IPS DF 6.9 (cell line): ENCODE measurements around the gene RELL1.

Experiments
- DNase-seq: peaks from one replicate; pipeline ENCODE4 v3.0.0-alpha.2; 2013; ENCODE audit warnings: low read depth, low spot score
- H3K27ac ChIP-seq: one replicate; pipeline ENCODE4 v1.5.1; 2013; ENCODE audit warnings: low read length, control low read depth
- H3K27me3 ChIP-seq: 2 replicates; pipeline ENCODE4 v1.6.1; 2013; ENCODE audit warnings: mild to moderate bottlenecking, low read length; ENCODE audit not compliant: control insufficient read depth, insufficient read depth
- H3K36me3 ChIP-seq: 2 replicates; pipeline ENCODE4 v1.6.1; 2013; ENCODE audit warnings: low read length; ENCODE audit not compliant: control insufficient read depth, insufficient read depth
- H3K4me1 ChIP-seq: 2 replicates; pipeline ENCODE4 v1.6.1; 2013; ENCODE audit warnings: low read length; ENCODE audit not compliant: control insufficient read depth, insufficient read depth
- H3K4me3 ChIP-seq: 2 replicates; pipeline ENCODE4 v1.5.1; 2013; ENCODE audit warnings: mild to moderate bottlenecking, low read length
- H3K9me3 ChIP-seq: 2 replicates; pipeline ENCODE4 v1.6.1; 2013; ENCODE audit warnings: low read length, inconsistent platforms; ENCODE audit not compliant: control insufficient read depth, insufficient read depth
- WGBS: extraction: QIAGEN DNeasy Blood & Tissue Kit; methylation state at CpG from one replicate; pipeline ENCODE4 v1.1.7; 2013; ENCODE audit warnings: mixed read lengths, missing lambda C conversion rate; ENCODE audit not compliant: insufficient read length, insufficient coverage; 5-methylcytosine and 5-hydroxymethylcytosine counted together

RELL1 gene

DNA sequence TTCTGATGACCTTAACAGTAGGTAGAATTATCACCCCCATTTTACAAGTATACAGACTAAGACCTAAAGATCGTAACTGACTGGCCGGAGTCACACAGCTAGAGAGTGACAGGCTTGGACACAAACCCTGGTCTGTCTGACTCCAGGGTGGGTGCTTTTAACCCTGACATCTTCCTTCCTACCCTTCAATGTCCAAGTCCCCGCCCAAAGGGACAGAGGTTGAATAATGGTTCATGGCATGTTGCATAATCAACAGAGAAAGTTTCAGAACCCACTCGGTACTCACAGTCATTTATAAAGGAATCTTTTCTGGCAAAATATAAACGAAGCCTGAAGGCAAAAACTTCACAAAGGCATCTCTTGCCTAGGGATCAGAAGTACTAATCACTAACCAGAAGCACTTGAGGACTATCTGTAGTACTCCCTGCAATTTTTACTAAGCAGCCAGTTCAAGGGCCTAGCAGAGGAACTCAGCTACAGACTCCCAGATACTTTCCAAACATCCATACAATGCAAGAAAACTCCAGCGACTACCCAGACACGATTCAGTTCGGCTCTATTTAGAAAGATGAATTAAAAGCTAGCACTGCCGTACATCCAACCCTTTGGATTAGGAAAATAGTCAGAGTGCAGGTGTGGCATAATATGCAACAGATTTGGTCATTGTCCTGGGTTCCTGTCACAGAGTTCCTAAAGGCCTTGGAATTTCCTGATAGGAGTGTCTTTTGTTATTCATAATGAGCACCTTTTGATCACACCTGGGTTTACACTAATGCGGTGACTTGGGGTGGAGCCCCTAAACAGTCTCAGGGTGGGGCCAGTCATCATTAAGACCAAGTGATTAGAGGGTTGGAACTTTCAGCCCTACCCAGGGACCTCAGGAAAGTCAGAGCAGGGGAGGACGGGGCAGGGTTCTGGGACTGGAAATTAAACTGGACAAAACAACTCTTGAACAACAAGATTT is 44.0 kb downstream of the RELL1 start:
- no peaks in the 10 kb centered on the region for H3K27me3 ChIP-seq
- peaks cover 14% of the 10 kb centered on the region; the same call in 1 of the 2 replicates for H3K4me1 ChIP-seq
- H3K27ac ChIP-seq: no peak overlapping the region
- H3K4me3 ChIP-seq: no peak overlapping the region
- no peaks in the 10 kb centered on the region; the same call in 1 of the 2 replicates for H3K36me3 ChIP-seq
- no CpG with 5 or more reads among the region's 11 CpGs for WGBS
- no peak for DNase-seq
- H3K9me3 ChIP-seq: no peaks in the 10 kb centered on the region

DNA sequence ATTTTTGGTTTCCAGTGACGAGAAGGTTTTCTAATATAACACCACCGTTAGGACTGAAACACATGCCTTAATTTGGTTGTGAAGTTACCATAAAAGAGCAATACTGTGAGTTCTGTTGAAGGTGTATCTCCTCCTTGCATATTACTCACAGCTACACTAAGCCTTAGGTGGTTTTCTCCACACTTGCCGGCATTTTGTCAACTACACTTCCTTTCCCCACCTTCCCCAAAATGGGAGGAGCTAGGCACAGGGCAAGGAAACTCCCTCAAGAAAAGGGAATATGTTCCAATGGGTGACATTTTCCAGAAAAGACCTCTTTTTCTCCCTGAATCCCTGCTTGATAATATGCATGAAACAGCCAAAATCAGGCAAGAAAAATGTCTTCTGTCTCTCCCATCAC is 44.8 kb downstream of the RELL1 start:
- DNase-seq: no peak
- no CpG with 5 or more reads among the region's 3 CpGs for WGBS

DNA sequence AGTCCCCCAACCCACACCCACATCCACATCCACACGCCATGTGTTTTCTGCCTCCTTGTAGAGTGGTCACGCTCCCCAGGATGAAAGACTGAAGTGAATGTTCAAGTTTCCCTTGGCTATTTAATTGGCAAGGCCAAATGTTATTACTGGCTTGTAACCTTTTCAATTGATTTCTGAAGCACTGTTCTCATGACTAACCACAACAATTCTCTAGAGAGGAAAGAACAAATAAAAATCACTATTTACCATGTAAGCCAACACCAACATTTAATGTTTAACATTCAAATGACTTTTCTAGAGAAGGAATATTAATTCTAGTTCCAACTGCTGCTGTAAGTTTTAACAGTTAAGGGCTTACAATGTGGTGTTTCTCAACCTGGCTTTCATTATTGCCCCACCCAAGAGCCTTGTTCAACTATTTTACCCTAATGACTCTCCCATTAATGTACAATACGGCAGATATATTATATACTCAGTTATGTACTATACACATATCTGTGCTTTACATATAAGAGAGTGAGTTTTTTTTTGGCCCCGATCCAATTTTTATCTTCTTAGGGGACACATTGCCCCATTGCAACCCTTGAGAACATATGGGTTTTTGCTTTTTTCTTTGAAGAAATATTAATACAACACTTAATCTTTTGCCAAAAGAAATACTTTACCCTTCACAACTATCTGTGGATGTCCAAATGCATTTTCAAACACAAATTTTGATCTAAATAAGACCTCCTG is 46.5 kb downstream of the RELL1 start:
- H3K36me3 ChIP-seq: no peaks in the 10 kb centered on the region
- H3K27ac ChIP-seq: no peak overlapping the region
- no peak for DNase-seq
- H3K9me3 ChIP-seq: no peaks in the 10 kb centered on the region
- peaks cover 14% of the 10 kb centered on the region; the same call in 1 of the 2 replicates for H3K4me1 ChIP-seq
- H3K27me3 ChIP-seq: no peaks in the 10 kb centered on the region
- WGBS: no CpG with 5 or more reads among the region's 4 CpGs
- no peak overlapping the region for H3K4me3 ChIP-seq

More for the DNA sequence above, 44.8 kb downstream of the RELL1 start:
- Histone ChIP-seq H3K36me3 (no peaks in the 10 kb centered on the region), H3K9me3 (no peaks in the 10 kb centered on the region), H3K4me3 (no peak overlapping the region), H3K4me1 (peaks cover 14% of the 10 kb centered on the region; the same call in 1 of the 2 replicates), H3K27me3 (no peaks in the 10 kb centered on the region), H3K27ac (no peak overlapping the region)

DNA sequence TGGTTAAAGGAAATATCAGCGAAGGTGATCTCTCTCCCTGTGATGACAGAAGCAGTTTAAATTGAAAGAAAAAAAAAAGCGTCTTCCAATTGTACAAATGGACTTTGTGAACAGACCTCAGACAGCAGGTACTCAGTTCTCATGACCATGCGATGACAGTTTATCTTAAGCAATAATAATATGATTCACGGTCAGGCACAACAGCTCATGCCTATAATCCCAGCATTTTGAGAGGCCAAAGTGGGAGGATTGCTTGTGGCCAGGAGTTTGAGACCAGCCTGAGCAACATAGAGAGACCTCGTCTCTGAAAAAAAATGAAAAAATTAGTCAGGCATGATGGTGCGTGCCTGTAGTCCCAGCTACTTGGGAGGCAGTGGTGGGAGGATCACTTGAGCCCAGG is 51.0 kb downstream of the RELL1 start:
- peaks cover 8% of the 10 kb centered on the region; the same call in 1 of the 2 replicates for H3K36me3 ChIP-seq
- no CpG with 5 or more reads among the region's 6 CpGs for WGBS
- DNase-seq: no peak

DNA sequence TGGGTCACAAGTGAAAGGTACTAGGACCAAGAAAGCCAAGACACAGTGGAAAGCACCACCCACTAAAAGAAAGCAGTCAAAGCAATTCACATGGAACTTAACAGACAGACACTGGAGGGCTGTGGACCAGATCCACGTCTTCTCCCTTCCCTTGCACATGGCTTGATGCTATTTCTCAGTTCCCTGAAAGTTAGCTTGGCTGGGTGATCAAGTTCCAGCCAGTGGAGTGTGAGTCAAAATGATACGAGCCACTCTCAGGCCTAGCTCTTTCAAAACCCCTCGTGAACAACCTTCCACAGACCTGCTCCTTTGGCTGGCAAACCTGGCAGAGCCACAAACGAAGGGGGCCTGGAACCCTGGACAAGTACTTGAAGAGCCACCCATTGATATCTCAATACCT is 52.0 kb downstream of the RELL1 start:
- Histone ChIP-seq H3K27ac (no peak overlapping the region), H3K4me3 (no peak overlapping the region; the same call in 1 of the 2 replicates), H3K4me1 (no peaks in the 10 kb centered on the region), H3K9me3 (no peaks in the 10 kb centered on the region), H3K27me3 (no peaks in the 10 kb centered on the region), H3K36me3 (peaks cover 8% of the 10 kb centered on the region)
- WGBS: no CpG with 5 or more reads among the region's 4 CpGs
- DNase-seq: no peak

More for the DNA sequence above, 51.0 kb downstream of the RELL1 start:
- Histone ChIP-seq H3K4me1 (no peaks in the 10 kb centered on the region), H3K27me3 (no peaks in the 10 kb centered on the region), H3K4me3 (no peak overlapping the region), H3K9me3 (no peaks in the 10 kb centered on the region), H3K27ac (no peak overlapping the region)

DNA sequence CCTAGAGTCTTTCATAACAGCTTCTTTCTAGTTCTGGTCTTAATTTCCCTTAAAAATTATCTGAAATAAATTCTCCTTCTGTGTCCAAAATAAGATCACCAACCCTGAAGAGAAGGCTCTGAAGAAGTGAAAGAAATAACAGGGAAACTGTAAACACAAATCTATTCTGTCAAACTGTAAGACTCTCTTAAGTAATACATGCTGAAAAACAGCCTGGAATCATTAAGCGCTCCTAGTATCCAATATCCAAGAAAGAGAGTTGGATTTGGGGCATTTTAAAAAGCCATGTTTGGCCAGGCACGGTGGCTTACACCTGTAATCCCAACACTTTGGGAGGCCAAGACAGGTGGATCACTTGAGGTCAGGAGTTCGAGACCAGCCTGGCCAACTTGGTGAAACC is 53.3 kb downstream of the RELL1 start:
- no CpG with 5 or more reads among the region's 3 CpGs for WGBS
- H3K4me1 ChIP-seq: no peaks in the 10 kb centered on the region
- H3K4me3 ChIP-seq: no peak overlapping the region
- DNase-seq: no peak
- H3K9me3 ChIP-seq: no peaks in the 10 kb centered on the region
- H3K27ac ChIP-seq: no peak overlapping the region
- H3K27me3 ChIP-seq: no peaks in the 10 kb centered on the region
- peaks cover 8% of the 10 kb centered on the region for H3K36me3 ChIP-seq

DNA sequence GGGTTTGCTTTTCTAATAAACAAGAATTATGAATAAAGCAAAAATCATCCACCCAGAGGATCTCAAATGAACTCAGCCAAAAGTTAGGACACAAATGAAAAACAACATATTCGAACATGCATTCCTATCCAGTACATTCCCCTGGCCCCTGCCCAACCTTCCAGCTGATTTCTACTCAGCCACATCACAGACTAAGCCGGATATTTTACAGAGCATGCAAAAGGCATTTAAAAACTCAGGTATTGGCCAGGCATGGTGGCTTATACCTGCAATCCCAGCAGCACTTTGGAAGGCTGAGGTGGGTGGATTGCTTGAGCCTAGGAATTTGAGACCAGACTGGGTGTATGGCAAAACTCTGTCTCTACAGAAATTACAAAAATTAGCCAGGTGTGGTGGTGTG is 54.6 kb downstream of the RELL1 start:
- no peaks in the 10 kb centered on the region for H3K9me3 ChIP-seq
- H3K27me3 ChIP-seq: no peaks in the 10 kb centered on the region
- no peaks in the 10 kb centered on the region for H3K4me1 ChIP-seq
- no CpG with 5 or more reads among the region's 2 CpGs for WGBS
- H3K27ac ChIP-seq: no peak overlapping the region
- H3K36me3 ChIP-seq: peaks cover 8% of the 10 kb centered on the region
- H3K4me3 ChIP-seq: no peak overlapping the region
- no peak for DNase-seq

DNA sequence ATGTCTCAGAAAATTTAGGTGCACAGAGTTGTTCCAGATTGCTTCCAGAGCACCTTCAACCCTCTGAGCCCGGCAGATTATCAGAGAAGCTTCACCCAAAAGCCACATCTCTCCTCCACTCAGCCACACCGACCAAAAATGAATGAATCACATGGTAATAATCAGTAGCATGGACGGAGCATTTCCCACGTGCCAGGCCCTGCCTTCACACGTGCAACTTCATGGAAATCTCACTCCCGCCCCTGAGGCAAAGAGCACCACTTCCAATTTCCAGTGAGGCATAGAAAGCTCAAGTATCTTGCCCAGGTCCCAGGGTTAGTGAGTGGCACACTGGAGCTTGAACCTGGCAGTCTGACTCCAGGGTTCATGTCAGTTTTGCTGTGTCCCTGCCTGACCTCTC is 56.5 kb downstream of the RELL1 start:
- WGBS: no CpG with 5 or more reads among the region's 6 CpGs
- Histone ChIP-seq H3K36me3 (peaks cover 8% of the 10 kb centered on the region), H3K4me1 (no peaks in the 10 kb centered on the region), H3K4me3 (no peak overlapping the region), H3K9me3 (no peaks in the 10 kb centered on the region), H3K27ac (no peak overlapping the region), H3K27me3 (no peaks in the 10 kb centered on the region)
- DNase-seq: no peak

DNA sequence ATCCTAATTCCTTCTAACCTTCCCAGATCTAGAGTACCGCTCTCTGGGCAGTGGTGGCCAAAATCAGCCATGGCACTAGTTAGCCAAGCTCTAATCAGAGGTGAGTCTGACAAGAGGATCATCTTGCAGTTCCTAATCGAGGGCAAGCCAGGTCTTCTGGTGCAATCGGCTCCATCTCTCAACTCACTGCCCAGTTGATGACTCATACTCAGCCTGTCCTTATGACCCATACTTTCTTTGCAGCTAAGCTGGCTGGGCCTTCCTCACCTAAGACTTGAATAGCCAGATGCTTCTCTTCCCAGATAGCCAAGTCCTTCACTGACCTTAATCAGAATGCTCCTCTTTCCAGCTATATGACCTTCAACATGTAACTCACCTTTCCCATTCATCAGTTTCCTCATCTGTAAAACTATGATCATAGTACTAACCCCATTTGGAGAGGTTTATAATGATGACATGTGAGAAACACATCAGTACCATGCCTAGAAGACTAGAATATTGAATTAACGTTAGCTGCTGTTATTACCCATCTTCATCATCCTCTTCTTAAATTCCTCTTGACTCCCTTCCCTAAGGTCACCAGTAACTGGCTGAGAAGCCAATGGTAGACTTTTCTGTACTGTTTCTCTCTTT is 57.1 kb downstream of the RELL1 start:
- Histone ChIP-seq H3K27ac (no peak overlapping the region), H3K27me3 (no peaks in the 10 kb centered on the region), H3K4me3 (no peak overlapping the region), H3K9me3 (no peaks in the 10 kb centered on the region), H3K36me3 (peaks cover 8% of the 10 kb centered on the region), H3K4me1 (no peaks in the 10 kb centered on the region)
- WGBS: no CpG with 5 or more reads among the region's 4 CpGs
- DNase-seq: no peak

DNA sequence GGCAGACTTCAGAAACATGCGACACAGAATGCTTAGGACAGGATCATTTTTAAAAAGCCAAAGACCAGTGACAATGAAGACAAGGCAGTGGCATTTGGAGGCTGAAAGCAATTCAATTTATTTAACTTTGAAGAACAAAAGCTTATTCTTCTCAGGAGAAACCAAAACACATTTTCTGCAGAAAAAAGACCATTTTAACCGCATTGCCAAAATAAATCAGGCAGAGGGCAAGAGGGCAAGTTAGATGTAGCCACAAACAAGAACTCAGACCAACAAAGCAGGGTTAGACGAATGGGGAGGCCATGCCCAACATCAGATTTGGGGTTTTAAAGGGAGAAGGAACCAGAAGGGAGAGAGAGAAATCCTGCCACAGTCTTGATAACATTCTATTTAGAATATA is 58.9 kb downstream of the RELL1 start:
- no peak overlapping the region for H3K27ac ChIP-seq
- DNase-seq: no peak
- peaks cover 3% of the 10 kb centered on the region; the same call in 1 of the 2 replicates for H3K36me3 ChIP-seq

More for the DNA sequence above, 58.9 kb downstream of the RELL1 start:
- Histone ChIP-seq H3K4me1 (no peaks in the 10 kb centered on the region), H3K9me3 (no peaks in the 10 kb centered on the region), H3K27me3 (no peaks in the 10 kb centered on the region), H3K4me3 (no peak overlapping the region)
- WGBS: no CpG with 5 or more reads among the region's 3 CpGs
